ENCODE data around the gene ARPP19. TPM values are rescaled to one million over a fixed set of nuclear protein-coding genes. Genes with fewer than 3 reads are reported as not detected.
"Not testable (repeated sequence)": the region's sequence is repeated elsewhere in the genome, so short reads cannot be mapped to it uniquely, and the experiment has no call there.

Gene ARPP19, protein sequence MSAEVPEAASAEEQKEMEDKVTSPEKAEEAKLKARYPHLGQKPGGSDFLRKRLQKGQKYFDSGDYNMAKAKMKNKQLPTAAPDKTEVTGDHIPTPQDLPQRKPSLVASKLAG
- 181 and 197 TPM in 2 replicates for total RNA-seq

DNA sequence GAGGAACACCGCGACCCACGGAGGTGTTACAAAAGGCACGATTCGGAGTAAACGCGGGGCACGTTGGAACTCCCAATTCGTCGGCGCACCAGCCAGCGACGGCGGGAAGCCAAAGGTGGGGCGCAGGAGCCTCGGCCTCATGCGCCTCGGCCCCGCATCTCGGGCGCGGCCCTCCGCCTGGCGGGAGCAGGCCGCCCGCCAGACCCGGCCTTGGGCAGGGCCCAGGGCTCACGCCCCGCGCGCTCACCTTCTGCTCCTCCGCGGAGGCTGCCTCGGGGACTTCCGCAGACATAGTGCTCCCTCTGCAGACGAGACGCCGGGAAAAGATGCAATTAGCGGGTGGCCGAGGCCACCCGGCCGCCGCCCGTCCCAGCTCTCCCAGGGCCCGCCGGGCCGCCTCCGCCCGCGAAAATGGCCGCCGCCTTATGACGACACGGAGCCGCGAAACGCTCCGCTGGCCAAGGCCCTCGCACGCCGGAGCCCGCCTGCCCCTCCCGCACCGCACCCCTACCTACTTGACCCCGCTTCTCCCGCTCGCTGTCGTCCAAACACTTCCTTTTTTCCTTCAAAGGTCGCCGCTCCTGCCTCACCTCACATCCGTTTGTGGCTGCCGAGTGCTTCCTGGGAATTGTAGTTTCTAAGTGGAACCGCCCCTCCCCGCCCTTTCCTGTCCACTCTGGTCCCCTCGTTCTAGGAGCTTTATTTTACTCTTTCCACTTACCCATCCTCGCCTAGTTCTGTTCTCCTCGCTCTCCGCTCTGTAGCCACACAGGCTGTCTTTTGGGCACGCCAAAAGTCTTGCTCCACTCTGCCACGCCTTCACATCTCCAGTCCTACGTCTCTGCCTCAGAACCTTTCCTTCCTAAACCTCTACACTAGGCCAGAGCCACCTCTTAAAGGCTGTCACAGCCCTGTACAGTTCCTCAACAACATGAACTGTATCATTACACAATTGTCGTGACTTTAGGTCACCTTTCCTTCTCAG, at the start of gene ARPP19:
TSS of gene ARPP19 (minus strand) at position 430 of the 985 bp plus-strand sequence. CDS start at position 292, 138 bp downstream.
- intact Hi-C loops (cut with micrococcal nuclease): loop anchor here (1.0 to 10.0 kb wide), 12 partner anchors 11 to 834 kb away; partner anchors contain the start of genes ATOSA, LEO1, LYSMD2 and MYO5A

DNA sequence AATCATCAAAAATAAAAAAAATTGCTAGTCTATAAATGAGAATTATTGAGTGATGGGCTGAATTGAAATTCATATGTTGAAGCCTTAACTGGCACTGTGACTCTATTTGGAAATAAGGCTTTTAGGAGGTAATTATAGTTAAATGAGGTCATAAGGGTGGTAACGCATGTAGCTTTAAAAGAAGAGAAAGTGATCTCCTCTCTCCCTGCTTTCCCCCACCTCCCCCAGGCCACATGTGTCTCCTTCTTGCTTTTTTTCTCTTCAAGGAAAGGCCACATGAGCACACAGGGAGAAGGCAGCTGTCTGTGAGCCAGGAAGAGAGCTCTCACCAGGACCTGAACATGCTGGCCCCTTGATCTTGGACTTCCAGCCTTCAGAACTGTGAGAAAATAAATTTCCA, 48.2 kb upstream of the ARPP19 start:
- intact Hi-C loops (cut with micrococcal nuclease): no loop called here

DNA sequence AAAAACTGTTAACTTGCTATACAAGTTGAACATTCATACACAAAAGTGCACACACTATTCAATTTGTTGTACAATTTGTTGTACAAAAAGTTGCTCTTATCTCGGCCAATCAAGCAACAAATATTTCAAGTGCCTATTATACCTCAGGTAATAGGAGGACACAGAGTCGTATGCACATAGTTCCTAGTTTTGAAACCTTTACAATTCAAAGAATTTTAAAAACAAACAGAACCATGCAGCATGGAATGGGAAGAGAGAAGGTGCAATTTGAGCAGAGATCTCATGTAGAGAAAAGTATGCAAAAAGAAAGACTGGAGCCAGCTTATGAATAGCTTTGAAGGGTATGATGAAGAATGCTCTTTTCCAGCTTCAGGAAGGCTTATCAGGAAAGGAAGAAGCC, 46.5 kb upstream of the ARPP19 start:
- intact Hi-C loops (cut with micrococcal nuclease): no loop called here

DNA sequence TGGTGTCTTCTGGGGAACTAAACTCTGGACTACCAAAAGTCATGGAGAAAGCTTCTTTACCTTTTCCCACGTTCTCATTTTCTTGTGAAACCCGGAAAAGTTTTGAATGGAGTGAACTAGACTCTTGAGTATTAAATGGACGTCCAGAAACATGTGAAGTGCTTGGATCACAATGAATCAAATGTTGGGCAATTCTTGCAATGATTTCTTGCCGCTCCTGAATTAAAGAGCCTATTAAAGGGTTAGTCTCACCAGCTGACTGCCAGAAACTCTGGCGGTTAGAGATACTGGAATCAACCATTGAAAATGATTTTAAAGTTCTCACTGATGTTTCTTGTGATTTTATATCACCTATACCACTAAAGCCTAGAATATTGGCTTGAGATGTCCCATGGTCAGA, 40.8 kb upstream of the ARPP19 start:
- intact Hi-C loops (cut with micrococcal nuclease): no loop called here

DNA sequence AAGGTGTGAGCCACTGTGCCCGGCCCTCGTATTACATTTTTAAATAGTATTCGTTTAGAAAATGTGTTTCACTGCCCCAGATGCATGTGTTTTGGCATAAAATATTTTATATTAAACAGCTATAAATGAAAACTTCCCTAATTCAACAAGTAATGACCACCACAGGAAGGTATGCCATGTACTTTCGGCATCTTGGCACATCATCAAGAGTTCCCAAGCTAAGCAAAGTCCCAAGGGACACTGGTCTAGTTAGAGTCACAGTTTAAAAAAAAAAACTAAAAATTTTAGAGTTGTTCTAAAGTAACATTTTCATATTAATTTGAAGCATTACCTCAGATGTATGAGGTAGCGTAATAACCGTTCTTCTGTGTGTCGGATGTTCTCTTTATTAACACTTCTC, 15.6 kb upstream of the ARPP19 start:
- intact Hi-C loops (cut with micrococcal nuclease): no loop called here

DNA sequence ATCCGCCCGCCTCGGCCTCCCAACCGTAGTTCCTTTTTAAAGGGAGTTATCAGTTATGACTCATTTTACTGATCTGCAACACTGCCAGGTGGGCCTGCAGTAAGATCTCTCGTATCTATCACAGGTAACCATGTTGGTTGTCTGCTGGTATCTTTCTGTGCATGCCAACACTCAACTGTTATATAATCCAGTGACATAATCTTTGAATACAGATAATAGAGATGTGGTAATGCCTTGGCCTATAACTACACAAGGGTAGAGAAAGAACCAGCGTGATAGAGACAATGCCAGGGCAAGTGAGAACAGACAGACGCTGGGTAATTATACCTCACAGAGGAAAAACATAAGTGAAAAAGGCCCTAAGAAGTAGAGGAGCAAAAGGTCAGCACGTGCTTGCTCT, 11.0 kb upstream of the ARPP19 start:
- intact Hi-C loops (cut with micrococcal nuclease): no loop called here

DNA sequence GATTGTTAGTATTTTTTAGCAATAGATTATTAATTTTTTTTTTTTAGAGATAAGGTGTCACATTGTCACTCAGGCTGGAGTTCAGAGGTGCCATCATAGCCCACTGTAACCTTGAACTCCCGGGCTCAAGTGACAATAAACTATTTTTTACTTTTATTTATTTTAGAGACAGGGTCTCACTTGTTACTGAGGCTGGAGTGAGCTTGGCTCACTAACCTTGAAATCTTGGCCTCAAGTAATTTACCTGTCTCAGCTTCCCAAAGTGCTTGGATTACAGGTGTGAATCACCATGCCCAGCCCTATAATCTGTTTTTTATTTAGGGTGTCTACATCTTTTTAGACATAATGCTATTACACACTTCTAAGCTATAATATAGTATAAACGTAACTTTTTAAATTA, 7.9 kb upstream of the ARPP19 start:
- intact Hi-C loops (cut with micrococcal nuclease): no loop called here

DNA sequence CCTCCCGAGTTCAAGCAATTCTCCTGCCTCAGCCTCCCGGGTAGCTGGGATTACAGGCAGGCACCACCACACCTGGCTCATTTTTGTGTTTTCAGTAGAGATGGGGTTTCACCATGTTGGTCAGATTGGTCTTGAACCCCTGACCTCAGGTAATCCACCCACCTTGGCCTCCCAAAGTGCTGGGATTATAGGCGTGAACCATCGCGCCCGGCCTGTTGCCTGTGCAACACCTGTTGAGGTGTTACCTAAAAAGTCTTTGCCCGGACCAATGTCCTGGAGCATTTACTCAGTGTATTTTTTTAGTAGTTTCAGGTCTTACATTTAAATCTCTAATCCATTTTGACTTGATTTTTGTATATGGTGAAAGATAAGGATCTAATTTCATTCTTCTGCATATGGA, 6.7 kb upstream of the ARPP19 start:
- intact Hi-C loops (cut with micrococcal nuclease): not testable (repeated sequence)

DNA sequence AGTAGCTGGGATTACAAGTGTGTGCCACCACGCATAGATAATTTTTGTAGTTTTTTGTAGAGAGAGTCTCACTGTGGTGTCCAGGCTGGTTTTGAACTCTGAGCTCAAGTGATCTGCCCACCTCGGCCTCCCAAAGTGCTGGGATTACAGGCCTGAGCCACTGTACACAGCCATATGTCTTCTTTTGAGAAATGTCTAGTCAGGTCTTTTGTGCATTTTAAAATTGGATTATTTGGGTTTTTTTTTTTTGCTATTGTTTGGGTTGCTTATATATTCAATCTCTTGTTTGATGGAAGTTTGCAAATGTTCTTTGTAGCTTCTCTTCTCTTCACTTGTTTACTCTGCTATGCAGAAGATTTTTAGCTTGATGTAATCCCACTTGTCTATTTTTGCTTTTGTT, 6.2 kb upstream of the ARPP19 start:
- intact Hi-C loops (cut with micrococcal nuclease): no loop called here

DNA sequence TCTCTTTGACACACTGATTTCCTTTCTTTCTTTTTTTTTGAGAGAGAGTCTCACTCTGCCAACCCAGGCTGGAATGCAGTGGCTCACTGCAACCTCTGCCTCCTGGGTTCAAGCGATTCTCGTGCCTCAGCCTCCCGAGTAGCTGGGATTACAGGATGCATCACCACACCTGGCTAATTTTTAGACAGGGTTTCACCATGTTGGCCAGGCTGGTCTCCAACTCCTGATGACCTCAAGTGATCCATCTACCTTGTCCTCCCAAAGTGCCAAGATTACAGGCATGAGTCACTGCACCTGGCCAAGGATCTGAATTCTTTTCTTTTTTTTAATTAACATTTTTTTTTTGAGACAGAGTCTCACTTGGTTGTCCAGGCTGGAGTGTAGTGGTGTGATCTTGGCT, 5.8 kb upstream of the ARPP19 start:
- intact Hi-C loops (cut with micrococcal nuclease): not testable (repeated sequence)

DNA sequence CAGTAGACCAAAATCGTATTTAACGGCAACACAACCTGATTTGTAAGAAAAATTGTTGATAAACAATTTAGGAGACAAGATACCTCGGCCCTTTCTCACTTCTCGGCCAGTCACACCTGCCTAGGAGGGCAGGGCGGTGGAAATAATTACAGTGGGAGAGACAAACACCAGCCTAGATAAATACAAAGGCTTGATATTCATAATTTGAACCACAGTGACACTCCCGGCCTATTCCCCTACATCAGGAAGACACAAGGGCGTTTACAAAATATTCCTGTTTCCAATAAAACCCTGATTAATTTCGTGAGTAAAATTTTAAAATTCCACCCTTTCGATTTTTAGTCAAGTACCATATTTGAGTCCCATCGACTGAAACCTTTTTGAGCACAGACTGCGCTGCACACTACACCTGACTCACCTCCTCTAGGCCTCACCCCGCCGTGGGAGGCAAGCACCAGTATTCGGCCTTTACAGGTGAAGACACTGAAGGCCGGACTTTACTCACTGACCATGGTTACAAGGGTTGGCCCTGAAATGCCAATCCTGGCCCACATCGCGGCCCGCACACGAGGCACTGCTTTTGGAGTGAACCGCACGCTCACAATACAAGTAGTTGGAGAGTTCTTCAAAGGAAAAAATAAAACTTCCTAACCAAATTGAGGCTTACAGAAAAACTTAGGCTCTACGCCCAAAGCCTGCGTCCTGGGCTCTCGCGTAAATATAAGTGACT, 794 bp downstream of the ARPP19 start:
- intact Hi-C loops (cut with micrococcal nuclease): loop anchor here (1.0 to 10.0 kb wide), 7 partner anchors 84 to 833 kb away; partner anchors contain the start of genes LEO1 and LYSMD2

DNA sequence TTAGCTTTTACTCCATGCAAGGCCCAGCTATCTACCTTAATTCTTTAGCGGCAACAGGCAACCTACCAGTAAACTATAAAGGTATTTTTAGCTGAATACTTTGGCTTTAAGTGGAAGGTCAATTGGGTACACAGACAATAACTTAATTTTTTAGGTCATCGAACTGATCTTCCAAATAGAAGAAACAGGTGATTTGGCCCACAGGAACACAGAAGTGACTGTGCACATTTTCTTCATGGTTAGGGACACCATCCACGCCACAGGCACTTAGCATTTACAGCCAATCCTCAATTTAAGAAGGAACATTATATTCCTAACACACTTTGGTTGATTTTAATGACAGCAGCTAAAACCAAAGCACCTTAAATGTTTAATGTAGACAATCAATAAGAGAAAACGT, 1.9 kb downstream of the ARPP19 start:
- intact Hi-C loops (cut with micrococcal nuclease): loop anchor here (5.0 to 10.0 kb wide), 2 partner anchors 595 to 832 kb away; partner anchors contain the start of genes LEO1 and LYSMD2

DNA sequence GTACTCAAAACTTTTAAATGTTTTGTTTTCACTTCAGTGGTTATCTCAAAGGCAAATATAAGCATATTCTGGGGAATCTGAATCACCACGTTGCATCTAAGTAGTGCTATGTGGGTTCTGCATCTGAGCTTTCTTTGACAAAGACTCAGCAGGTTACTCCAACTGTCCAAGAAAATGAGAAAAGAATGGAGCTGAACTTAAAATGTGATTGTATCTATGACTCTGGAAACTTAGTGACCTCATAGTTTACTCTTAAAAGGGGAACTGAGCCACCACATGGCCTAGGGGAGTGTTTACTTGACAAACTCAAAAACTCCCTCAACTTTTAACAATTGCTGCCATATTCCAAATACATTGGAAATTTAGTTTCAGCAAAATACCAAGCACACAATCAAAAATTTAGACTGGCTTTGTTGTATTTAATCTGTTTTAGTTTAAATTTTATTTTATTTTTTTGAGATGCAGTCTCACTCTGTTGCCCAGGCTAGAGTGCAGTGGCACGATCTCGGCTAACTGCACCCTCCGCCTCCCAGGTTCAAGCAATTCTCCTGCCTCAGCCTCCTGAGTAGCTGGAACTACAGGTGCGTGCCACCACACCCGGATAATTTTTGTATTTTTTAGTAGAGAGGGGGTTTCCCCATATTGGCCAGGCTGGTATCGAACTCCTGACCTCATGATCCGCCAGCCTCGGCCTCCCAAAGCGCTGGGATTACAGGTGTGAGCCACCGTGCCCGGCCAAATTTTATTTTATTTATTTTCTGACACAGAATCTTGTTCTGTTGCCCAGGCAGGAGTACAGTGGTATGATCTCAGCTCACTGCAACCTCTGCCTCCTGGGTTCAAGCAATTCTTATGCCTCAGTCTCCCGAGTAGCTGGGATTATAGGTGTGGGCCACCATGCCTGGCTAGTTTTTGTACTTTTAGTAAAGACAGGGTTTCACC, 3.1 kb downstream of the ARPP19 start:
- intact Hi-C loops (cut with micrococcal nuclease): loop anchor here (5.0 to 10.0 kb wide), 2 partner anchors 593 to 831 kb away; partner anchors contain the start of genes LEO1 and LYSMD2

DNA sequence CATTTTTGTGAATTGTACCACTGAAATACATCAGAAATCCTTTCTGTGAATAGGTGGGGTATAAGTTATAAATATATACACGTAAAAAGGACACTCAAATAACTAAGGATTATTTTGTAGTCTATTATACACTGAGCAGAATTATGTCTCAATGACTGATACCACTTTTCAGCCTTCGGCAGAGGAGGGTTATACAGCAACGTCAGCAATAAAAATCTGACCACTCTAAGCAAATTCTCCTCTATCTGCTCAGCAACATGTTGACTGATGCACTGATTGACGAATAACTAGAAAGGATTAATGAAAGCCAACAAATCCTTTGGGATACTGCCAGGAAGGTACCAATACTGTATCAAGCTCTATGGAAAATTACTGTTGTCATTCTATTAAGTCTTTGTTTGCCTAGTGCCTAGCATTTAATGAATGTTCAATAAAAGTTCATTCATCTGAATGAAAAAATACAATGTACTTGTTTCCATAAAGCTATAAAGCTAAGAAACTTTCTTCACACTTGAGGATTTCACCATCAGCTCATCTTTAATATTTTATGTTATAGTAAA, 5.2 kb downstream of the ARPP19 start:
- intact Hi-C loops (cut with micrococcal nuclease): loop anchor here (10.0 kb wide), 1 partner anchor 829 kb away; the partner anchor contains the start of gene LYSMD2

DNA sequence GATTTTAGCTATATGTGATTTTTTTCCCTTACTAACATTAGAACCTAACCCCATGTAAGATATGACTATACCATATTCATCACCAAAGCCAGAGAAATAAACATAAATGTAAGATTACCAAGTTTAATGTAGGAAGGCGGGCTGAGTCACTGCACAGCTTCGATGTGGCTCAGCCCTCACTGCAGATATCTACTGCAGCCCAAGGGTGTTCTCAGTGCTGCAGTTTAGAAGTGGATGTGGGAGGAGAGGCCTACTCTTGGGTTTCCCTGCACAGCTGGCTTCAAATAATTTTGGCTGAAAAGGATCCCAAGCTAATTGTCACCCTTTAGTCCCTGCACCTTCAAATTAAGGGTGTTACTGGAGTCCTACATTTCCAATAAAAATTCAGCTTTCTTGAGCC, 9.3 kb downstream of the ARPP19 start:
- intact Hi-C loops (cut with micrococcal nuclease): loop anchor here (2.0 kb wide), 3 partner anchors 93 to 303 kb away; partner anchors contain the start of gene ATOSA

DNA sequence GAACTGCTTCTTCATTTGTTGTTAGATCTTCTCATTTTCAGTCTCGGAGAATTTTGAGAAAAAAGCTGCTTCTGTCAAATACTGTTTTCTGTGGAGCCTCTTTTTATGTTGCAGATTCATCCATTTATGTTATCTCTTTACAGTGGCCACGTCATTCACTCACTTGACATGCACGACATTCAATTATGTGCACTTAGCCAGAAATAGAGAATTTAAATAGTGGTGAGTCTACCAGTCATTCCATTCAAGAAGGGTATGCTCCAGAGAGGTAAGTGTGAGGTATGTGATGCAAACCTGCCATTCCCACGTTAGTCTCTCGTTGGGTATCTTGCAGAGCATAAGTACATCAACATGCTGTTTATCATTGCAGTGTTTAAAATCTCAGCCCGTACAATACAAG, 9.8 kb downstream of the ARPP19 start:
- intact Hi-C loops (cut with micrococcal nuclease): loop anchor here (2.0 kb wide), 3 partner anchors 92 to 302 kb away; partner anchors contain the start of gene ATOSA

DNA sequence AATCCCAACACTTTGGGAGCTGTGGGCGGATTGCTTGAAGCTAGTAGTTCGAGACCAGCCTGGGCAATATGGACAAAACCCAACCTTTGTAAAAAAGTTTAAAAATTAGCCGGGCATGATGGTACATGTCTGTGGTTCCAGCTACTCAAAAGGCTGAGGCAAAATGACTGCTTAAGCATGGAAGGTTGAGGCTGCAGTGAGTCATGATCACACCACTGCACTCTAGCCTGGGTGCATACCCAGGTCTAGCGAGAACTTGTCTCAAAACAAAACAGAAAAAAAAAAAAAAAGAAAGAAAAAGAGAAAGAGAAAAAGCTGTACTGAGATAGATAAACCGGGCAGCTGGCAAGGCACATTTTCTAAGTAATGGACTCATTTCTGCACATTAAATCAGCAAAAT, 10.6 kb downstream of the ARPP19 start:
- intact Hi-C loops (cut with micrococcal nuclease): loop anchor here (1.0 to 2.0 kb wide), 6 partner anchors 11 to 301 kb away; partner anchors contain the start of genes ARPP19, ATOSA and MYO5A

DNA sequence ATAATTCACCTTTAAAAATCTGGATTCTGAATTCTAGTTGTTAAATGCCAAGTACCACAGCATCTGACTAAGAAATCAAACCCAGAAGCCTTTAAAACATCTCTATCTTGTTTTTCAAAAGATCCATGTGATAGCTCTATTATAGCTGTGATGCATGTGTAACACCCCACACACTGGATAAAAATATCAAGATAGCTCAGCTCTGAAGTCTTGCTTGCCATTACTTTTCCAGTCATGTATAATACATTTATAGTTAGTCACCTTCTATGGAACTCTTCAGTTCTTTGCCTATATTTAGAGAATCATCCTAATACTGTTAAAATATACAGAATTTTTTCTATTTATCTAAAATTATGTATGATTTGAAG, 11.6 kb downstream of the ARPP19 start:
- intact Hi-C loops (cut with micrococcal nuclease): no loop called here

DNA sequence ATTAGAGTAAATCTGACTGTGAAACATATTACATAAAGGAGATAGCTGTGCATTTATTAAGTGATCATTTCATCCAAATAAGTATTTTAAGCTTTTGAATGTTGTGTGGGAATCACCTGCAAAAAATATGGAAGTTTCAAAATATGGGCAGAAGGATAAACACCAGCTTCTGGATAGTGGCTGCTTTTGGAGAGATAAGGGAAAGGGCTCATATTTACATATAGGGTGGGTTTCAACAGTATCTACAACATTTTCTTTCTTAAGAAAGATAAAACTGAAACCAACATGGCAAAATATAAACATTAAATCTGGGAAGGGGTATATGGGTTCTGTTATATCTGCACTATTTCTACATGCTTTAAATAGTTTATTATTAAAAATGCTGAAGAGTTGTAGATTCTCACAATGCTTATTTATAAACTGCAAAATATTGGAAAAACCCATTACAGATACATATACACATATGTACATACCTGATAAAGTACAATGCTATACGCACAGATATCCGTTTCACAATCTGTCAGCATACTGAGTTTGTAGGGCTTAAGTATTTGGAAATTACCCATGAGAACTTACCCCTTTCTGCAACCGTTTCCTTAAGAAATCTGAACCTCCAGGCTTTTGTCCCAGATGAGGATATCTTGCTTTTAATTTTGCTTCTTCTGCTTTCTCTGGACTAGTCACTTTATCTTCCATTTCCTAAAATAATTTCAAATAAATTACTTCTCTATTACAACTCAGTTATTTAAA, 12.1 kb downstream of the ARPP19 start:
- intact Hi-C loops (cut with micrococcal nuclease): no loop called here

Data from T-helper 1 cell treated with Interleukin-12 subunit alpha and Interleukin-12 subunit beta and Interleukin-4 antibody, amounts not matched to agents 30 ng/mL and 1 ng/mL, for 36 hours (primary cell).